HFF-Myc (cell line): ENCODE data around the gene MYH16.
"Not testable (repeated sequence)": the region's sequence is repeated elsewhere in the genome, so short reads cannot be mapped to it uniquely, and the experiment has no call there.

Source experiments
- DNase-seq: peaks from one replicate; pipeline ENCODE4 v3.0.0-alpha.2; 2011; ENCODE audit warnings: low read depth; ENCODE audit errors: extremely low read depth
- H3K4me3 ChIP-seq: replicated peaks from 2 replicates; pipeline ENCODE4 v1.5.1; 2011; ENCODE audit warnings: low read depth, mild to moderate bottlenecking, control low read depth, low read length
- TF ChIP-seq, protein P1 (sequence below): IDR thresholded peaks from 2 replicates; pipeline ENCODE4 v1.5.1; 2012; ENCODE audit warnings: mild to moderate bottlenecking, low read depth, low read length, control low read depth; ENCODE audit errors: missing control alignments

MYH16 gene

DNA sequence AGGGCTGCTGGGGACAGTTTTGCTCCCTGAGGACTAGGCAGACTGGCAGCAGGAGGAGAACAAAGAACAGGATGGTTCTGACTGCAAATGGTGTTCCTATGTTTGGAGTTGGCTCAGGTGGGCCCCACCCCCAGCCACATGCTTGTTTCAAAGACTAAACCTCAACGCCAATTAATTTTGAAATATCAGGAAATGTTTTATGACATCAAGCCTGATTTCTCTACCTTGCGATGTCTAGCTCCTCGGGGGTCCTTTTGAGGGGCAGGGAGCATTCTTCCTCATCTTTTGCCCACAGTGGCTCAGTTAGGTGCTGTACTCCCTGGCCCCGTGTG, 4.1 kb upstream of the MYH16 start:
- TF ChIP-seq, protein P1, sequence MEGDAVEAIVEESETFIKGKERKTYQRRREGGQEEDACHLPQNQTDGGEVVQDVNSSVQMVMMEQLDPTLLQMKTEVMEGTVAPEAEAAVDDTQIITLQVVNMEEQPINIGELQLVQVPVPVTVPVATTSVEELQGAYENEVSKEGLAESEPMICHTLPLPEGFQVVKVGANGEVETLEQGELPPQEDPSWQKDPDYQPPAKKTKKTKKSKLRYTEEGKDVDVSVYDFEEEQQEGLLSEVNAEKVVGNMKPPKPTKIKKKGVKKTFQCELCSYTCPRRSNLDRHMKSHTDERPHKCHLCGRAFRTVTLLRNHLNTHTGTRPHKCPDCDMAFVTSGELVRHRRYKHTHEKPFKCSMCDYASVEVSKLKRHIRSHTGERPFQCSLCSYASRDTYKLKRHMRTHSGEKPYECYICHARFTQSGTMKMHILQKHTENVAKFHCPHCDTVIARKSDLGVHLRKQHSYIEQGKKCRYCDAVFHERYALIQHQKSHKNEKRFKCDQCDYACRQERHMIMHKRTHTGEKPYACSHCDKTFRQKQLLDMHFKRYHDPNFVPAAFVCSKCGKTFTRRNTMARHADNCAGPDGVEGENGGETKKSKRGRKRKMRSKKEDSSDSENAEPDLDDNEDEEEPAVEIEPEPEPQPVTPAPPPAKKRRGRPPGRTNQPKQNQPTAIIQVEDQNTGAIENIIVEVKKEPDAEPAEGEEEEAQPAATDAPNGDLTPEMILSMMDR, result no peak
- no peak overlapping the region for H3K4me3 ChIP-seq
- DNase-seq, result no peak

DNA sequence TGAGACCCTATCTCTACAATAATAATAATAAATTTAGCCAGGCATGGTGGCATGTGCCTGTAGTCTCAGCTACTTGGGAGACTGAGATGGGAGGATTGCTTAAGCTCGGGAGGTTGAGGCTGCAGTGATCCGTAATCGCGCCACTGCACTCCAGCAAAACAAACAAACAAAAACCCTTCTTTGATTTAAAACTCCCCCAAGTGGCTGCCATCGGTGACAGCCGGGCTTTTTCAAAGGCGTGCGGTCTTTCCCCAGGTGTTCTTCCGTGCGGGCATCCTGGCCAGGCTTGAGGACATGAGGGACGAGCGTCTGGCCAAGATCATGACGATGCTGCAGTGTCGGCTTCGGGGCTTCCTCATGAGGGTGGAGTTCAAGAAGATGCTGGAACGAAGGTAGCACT, 1.9 kb upstream of the MYH16 start:
- DNase-seq, result no peak
- TF ChIP-seq, protein P1, result no peak
- no peak overlapping the region for H3K4me3 ChIP-seq

DNA sequence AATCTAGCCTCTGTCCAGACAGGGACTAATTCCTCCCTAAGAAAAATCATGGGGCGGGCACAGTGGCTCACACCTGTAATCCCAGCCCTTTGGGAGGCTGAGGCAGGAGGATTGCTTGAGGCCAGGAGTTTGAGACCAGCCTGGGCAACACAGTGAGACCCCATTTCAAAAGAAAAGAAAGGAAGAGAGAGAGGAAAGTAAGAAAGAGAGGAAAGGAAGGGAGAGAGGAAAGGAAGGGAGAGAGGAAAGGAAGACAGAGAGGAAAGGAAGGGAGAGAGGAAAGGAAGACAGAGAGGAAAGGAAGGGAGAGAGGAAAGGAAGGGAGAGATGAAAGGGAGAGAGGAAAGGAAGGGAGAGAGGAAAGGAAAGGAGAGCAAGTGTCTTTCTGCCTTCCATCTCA, 922 bp downstream of the MYH16 start:
- not testable (repeated sequence) for DNase-seq, H3K4me3 ChIP-seq

DNA sequence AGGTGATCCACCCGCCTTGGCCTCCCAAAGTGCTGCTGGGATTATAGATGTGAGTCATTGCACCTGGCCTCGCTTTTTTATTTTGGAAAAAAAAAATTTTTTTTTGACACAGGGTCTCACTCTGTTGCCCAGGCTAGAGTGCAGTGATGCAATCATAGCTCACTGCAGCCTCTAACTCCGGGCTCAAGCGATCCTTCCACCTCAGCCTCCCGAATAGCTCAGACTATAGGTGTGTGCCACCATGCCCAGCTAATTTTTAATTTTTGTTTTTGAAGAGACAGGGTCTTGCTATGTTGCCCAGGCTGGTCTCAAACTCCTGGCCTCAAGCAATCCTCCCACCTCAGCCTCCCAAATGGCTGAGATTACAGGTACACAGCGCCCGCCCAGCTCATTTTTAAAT, 2.3 kb downstream of the MYH16 start:
- not testable (repeated sequence) for H3K4me3 ChIP-seq

DNA sequence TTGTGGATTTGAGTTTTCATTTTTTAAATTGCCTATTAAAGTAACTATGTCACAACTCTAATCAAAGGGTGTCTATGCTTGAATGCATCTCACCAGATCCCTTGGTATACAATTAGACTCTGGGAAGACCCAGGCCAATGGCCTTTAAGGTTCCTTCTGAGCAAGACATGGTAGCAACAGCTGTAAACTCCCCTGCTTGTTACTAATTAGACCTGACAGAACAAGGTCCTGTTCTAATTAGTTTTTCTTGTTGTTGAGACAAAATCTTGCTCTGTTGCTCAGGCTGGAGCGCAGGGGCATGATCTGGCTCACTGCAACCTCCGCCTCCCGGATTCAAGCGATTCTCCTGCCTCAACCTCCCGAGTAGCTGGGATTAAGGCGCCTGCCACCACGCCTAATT, 2.9 kb downstream of the MYH16 start:
- H3K4me3 ChIP-seq, result no peak overlapping the region
- DNase-seq, result no peak
- TF ChIP-seq, protein P1, result no peak

More for the DNA sequence above, 2.3 kb downstream of the MYH16 start:
- DNase-seq, result not testable (repeated sequence)

DNA sequence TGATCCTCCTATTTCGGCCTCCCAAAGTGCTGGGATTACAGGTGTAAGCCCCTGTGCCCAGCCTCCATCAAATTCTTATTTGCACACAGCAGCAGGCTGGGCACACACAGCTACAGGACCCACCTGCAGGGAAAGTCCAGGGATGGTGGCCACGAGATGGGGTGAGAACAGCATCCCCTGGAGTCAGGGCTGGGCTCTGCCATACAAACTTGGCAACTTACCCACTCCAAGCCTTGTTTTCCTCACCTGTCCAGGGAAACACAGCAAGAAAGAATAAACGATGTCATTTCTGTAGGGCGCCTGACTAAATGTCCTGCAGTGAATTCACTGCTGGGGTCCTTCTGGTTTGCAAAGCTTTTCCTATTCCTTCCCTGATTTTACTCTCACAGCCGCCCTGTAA, 5.5 kb downstream of the MYH16 start:
- no peak overlapping the region for H3K4me3 ChIP-seq
- no peak for DNase-seq
- TF ChIP-seq, protein P1, result no peak

DNA sequence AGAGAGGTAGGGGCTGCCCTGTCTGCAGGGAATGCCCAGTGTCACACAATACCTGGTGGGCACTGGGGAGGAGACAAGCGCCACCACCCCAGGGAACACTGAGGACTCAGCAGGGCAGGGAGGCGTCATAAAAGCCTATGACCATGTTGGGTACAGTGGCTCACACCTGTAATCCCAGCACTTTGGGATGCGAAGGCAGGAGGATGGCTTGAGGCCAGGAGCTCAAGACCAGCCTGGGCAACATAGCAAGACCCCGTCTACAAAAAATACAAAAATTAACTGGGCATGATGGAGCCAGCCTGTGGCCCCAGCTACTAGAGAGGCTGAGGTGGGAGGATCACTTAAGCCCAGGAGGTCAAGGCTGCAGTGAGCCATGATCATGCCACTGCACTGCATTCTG, 11.5 kb downstream of the MYH16 start:
- not testable (repeated sequence) for DNase-seq, H3K4me3 ChIP-seq

DNA sequence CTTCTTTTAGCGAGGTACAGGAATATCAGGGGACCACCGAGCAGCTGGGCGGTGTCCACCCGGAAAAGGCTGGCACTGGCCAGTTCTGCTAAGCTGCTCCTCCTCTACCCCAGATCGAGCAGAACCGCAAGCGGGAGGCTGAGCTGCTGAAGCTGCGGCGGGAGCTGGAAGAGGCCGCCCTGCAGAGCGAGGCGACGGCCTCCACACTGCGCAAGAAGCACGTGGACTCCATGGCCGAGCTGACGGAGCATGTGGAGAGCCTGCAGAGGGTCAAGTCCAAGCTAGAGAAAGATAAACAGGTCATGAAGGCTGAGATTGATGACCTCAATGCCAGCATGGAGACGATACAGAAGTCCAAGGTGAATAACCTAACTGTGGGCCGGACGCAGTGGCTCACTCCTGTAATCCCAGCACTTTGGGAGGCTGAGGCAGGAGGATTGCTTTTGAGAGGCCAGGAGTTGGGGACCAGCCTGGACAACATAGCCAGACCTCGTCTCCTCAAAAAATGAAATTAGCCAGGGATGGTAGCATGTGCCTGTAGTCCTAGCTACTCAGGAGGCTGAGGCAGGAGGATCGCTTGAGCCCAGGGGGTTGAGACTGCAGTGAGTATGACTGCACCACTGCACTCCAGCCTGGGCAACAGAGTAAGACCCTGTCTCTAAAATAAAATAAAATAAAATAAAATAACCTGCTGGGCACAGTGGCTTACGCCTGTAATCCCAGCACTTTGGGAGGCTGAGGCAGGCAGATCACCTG, 15.3 kb downstream of the MYH16 start:
- H3K4me3 ChIP-seq, result no peak overlapping the region
- TF ChIP-seq, protein P1, result no peak
- DNase-seq, result no peak
